ENCODE results near the gene HELB.

HELB gene

GRCh38 chr12:66361703-66362102, 59.4 kb downstream of the HELB start:
- DNase-seq (ENCODE audit: low read depth): no peak

DNA sequence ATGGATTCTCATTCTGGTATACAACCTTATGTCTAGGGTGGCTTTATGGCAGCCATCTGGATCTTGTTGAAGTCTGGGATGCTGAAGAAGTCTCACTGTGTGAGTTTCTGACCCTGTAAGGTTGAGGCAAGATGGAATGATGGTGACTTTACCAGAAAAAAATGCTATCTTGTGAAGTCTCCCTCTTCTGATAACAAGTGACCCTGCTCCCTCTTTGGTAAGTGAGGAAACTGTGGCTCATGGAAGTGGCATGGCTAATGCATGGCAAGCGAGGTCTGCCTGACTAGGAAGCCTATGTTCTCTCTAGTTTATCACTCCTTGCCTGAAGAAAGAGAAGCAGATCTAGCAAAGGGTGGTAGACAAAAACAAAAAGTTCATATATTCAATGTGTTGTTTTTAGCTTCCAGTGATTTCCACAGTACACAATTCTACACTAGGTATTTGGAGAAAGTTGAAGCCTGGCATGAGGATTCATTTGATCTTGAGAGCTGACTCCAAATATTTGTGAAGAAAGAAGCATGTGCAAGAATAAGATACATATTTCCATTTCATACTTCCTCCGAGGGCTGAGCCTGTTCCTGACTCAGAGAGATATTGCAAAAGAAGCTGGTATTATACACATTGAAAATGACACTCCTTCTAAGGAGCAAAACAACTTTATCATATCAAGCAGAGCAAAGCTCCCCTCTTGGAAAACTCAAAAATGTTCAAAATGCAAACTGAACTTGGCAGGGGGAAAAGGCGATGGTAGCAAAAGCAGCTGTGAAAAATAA, 63.6 kb downstream of the HELB start:
- no peak for DNase-seq (ENCODE audit: low read depth)

DNA sequence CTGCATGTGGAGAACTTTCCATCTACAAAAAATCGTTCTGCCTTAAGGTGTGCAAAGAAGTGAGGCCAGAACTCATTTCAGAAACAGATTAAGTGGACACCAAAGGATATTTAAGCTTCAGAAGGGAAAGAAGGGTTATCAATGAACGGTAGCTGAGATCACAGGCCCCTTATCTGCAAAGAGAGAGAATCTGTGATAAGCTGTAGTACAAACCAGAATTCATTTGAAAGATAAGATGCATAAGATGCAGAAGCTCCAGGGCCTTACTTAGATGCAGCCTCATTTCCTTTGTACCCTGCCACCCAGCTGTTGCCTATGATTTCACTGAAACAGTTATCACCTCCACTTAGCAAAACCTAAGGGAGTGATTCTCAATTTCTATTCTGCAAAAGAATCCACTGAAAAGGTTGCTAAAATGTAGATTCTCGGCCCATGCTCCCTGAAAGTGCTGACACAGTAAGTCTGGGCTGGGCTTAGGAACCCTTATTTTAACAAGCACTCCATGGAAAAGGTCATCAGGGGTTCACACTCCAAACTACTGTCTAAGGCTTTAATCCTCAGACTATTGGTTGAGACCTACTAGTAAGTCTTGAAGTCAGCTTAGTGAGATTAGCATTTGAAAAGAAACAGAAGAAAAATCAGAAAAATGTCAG, 64.8 kb downstream of the HELB start:
- DNase-seq (ENCODE audit: low read depth): no peak

GRCh38 chr12:66371982-66372381, 69.7 kb downstream of the HELB start:
- no peak for DNase-seq (ENCODE audit: low read depth)

DNA sequence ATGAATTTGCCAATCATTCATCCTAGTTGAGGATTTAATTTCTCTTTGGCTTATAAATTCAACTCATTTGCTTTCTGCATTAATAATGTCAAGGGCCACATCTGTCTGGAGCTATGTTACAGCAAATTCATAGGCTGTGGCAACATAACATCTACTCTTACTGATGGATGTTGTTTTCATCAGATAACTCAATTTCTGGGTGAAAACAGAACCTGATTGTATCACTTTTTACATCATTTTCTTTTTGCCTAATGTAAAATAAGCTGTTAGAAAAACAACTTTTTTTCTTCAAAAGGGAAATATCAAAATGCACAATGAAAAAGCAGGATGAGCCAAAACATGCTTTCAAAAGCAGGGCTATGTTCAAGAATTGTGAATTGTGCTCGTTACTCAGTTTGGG, 73.3 kb downstream of the HELB start:
- DNase-seq (ENCODE audit: low read depth): no peak

DNA sequence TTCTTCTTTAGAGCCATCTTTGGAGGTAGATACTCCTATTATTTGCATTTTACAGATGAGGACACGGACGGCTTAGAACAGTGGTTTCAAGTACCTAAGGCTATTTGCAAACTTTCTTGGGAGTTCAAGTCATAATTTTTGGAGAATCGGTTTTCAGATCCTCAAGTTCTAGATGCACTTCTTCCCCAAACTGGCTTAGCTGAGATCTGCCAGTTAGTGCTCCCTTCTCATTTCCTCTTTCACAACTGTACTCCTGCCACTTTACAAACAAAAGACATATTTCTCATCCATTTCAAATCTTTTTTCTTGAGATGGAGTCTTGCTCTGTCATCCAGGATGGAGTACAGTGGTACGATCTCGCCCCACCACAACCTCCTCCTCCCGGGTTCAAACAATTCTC, 77.3 kb downstream of the HELB start:
- no peak for DNase-seq (ENCODE audit: low read depth)

- no peak for DNase-seq (ENCODE audit: low read depth)
These were observed 78.7 kb downstream of the HELB start for GRCh38 chr12:66380769-66381535.

DNA sequence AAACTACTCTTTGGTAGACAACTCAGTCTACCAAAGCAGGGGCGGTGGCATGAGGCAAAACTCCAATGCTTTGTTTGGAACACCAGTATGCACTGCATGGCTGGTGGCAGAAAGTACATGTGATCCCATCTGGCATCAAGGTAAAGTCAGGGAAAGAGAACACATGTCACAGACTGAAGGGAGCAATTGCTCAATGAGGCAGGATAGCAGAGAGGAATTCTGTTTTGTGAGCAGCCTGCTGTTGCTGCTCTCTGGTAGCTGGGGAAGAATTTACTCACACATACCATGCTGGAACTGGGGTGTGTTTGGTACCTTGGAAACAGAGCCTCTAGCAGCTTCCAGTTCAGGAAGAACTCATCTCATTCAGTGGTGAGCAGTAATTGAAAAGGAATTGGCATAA, 84.8 kb downstream of the HELB start:
- DNase-seq (ENCODE audit: low read depth): no peak

Data from stimulated activated CD8-positive, alpha-beta memory T cell treated with anti-CD3 and anti-CD28 coated beads, Interleukin-15, amount 100 ng/mL, for 24 hours (primary cell).